GM10266 (cell line): Measurements from ENCODE around the gene C20orf204.

Experiments
- DNase-seq: peaks from one replicate; pipeline ENCODE4 v3.0.0; 2012; ENCODE audit errors: extremely low spot score
- CTCF ChIP-seq: IDR thresholded peaks from 2 replicates; pipeline ENCODE4 v1.5.1; 2012; ENCODE audit warnings: mild to moderate bottlenecking, low read depth; ENCODE audit not compliant: control insufficient read depth, insufficient read depth; ENCODE audit errors: missing control alignments

The C20orf204 gene

GRCh38 chr20:64067733-64068307 lies 31.8 kb downstream of the C20orf204 start:
- no peak for TF ChIP-seq CTCF
- no peak for DNase-seq

GRCh38 chr20:64068386-64069208 lies 32.6 kb downstream of the C20orf204 start:
- no peak for DNase-seq
- TF ChIP-seq CTCF: no peak

- TF ChIP-seq CTCF: no peak
- DNase-seq: no peak
Measured at GRCh38 chr20:64069209-64069613, 33.2 kb downstream of the C20orf204 start.

GRCh38 chr20:64069614-64070243 lies 33.7 kb downstream of the C20orf204 start:
- peak; percentile 68 for DNase-seq
- TF ChIP-seq CTCF: peak; percentile 70

GRCh38 chr20:64070244-64070993 lies 34.4 kb downstream of the C20orf204 start:
- no peak for TF ChIP-seq CTCF
- DNase-seq: no peak

GRCh38 chr20:64071341-64072332 lies 35.7 kb downstream of the C20orf204 start:
- no peak for DNase-seq
- TF ChIP-seq CTCF: no peak
